ENCODE data around the gene OMP.

Gene OMP

DNA sequence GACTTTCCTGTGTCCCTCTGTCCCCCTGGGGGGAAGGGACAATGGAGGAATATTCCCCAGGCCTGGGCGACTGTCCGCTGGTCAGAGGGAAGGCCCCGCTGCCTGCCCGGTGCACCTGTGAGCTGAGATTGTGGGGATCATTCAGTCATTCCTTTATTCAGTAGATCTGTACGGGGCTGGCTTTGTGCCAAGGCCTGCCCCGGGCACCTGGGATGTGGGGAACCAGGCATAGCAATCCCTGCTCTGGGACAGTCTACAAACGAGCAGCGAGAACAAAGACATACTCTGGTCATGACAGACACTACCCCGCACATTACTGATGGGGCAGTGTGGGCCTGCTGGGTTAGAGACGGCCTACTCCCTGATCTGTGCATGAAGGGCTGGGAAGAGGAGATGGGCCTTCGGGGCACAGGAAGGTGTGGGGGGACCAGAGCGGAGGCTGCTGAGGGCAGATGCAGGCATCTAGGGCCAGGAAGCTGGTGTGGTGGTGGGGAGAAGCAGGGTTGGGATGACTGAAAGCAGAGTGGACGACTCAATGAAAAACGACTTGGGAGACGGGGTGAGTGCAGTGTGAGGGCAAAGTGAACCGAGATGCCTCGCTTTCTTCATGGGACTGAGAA lies 23.6 kb downstream of the OMP start:
- Mint-ChIP-seq H3K4me3 (no peak overlapping the region), H3K27ac (no peak overlapping the region), H3K27me3 (no peaks in the 10 kb centered on the region), H3K36me3 (ENCODE audit: low read depth) (no peaks in the 10 kb centered on the region), H3K4me1 (ENCODE audit: low read depth) (peaks cover 6% of the 10 kb centered on the region), H3K9me3 (no peaks in the 10 kb centered on the region)

DNA sequence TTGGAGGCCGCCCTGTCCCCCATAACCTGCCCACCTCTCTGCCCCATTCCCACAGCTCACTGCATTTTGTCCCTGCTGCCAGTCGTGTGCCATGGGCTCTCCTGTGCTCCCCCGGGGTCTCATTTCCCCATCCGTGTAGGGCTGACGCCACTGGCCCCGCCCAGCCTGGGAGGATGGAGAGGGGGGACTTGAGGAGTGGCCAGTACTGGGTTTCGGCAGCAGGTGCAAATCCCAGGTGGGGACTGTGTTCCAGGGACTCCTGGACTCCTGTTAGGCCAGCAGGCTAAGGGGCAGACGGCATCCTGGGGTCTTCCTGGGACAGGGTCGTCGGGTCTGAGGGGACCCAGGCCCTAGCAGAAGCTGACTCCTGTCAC lies 24.2 kb downstream of the OMP start:
- Mint-ChIP-seq H3K36me3 (ENCODE audit: low read depth) (no peaks in the 10 kb centered on the region), H3K4me1 (ENCODE audit: low read depth) (peaks cover 6% of the 10 kb centered on the region), H3K27me3 (no peaks in the 10 kb centered on the region), H3K9me3 (no peaks in the 10 kb centered on the region), H3K4me3 (no peak overlapping the region), H3K27ac (no peak overlapping the region)

DNA sequence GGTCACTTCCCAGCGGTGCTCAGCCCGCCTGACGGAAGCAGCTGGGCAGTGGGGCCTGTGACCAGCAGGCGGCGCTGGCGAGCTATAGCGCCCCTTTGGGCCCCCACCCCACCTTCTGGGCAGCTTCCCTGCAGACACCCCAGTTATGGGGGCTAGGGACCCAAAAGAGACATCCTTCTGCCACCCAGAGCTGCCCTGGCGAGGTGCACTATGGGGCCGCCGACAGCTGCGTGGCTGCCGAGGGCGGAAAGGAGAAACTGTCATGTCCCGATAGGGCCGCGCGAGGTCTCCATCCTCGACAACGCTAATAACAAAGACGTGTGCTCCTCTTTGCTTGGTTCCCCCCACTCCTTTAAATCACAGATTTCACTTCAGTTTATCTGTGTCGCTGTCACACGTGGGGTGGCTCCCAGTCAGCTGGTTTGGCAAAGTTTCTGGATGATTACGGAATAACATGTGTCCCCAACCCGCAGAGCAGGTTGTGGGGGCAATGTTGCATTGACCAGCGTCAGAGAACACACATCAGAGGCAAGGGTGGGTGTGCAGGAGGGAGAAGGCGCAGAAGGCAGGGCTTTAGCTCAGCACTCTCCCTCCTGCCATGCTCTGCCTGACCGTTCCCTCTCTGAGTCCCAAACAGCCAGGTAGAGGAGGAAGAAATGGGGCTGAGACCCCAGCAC lies 24.7 kb downstream of the OMP start:
- H3K36me3 Mint-ChIP-seq (ENCODE audit: low read depth) = no peaks in the 10 kb centered on the region
- peak overlapping the region; percentile 35 for H3K4me3 Mint-ChIP-seq
- no peaks in the 10 kb centered on the region for H3K9me3 Mint-ChIP-seq
- no peak overlapping the region for H3K27ac Mint-ChIP-seq
- peaks cover 6% of the 10 kb centered on the region for H3K4me1 Mint-ChIP-seq (ENCODE audit: low read depth)
- H3K27me3 Mint-ChIP-seq = no peaks in the 10 kb centered on the region

DNA sequence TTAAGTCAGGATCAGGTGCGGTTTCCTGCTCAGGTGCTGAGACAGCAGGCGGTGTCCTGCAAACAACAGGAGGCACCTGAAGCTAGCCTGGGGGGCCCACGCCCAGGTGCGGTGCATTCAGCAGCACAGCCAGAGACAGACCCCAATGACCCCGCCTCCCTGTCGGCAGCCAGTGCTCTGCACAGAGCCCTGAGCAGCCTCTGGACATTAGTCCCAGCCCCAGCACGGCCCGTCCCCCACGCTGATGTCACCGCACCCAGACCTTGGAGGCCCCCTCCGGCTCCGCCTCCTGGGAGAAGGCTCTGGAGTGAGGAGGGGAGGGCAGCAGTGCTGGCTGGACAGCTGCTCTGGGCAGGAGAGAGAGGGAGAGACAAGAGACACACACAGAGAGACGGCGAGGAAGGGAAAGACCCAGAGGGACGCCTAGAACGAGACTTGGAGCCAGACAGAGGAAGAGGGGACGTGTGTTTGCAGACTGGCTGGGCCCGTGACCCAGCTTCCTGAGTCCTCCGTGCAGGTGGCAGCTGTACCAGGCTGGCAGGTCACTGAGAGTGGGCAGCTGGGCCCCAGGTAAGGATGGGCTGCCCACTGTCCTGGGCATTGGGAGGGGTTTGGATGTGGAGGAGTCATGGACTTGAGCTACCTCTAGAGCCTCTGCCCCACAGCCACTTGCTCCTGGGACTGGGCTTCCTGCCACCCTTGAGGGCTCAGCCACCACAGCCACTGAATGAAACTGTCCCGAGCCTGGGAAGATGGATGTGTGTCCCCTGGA lies 25.5 kb downstream of the OMP start, which contains the start of gene MYO7A:
Gene MYO7A (plus strand): TSS at position 327 of the 772 bp plus-strand sequence. CDS start 2,389 bp downstream, outside the sequence.
- peak within 1 kb of the TSS; percentile 35 for H3K4me3 Mint-ChIP-seq
- H3K27me3 Mint-ChIP-seq = no peaks in the 10 kb centered on the region
- no peak within 1 kb of the TSS for H3K27ac Mint-ChIP-seq
- peaks cover 6% of the 10 kb centered on the region for H3K4me1 Mint-ChIP-seq (ENCODE audit: low read depth)
- no peaks in the 10 kb centered on the region for H3K36me3 Mint-ChIP-seq (ENCODE audit: low read depth)
- no peaks in the 10 kb centered on the region for H3K9me3 Mint-ChIP-seq

DNA sequence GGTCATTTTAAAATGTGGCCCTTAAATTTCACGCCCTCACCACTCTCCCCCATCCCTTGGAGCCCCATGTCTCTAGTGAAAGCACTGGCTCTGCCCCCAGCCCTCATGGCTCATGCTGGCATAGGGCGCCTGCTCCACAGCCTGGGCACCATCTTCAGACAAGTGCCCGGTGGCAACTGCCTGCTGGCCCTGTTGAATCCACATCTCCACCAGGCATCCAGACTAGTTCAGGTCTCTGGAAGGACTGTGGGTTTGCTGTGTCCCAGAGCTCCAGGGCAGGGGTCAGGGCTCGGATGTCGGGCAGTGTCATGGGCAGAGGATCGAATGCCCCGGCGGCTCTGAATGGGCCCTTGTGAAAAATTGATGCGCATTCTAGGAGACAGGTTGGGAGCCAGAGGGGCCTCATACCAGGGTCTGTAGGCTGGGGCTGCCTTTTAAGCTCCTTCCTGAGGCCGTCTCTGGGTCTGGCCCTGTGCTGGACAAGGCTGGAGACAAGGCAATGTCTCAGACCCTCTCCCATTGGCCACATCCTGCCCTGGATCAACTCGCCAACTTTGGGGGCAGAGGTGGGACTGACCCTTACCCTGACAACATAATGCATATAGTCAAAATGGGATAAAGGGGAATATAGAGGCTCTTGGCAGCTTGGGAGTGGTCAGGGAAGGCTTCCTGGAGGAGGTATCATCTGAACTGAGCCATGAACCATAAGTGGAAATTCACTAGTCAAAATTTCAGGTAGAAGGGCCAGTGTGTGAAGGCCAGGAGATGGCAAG lies 26.6 kb downstream of the OMP start:
- no peaks in the 10 kb centered on the region for H3K27me3 Mint-ChIP-seq
- no peak overlapping the region for H3K4me3 Mint-ChIP-seq
- no peaks in the 10 kb centered on the region for H3K36me3 Mint-ChIP-seq (ENCODE audit: low read depth)
- no peaks in the 10 kb centered on the region for H3K9me3 Mint-ChIP-seq
- H3K27ac Mint-ChIP-seq = no peak overlapping the region
- peaks cover 6% of the 10 kb centered on the region for H3K4me1 Mint-ChIP-seq (ENCODE audit: low read depth)

DNA sequence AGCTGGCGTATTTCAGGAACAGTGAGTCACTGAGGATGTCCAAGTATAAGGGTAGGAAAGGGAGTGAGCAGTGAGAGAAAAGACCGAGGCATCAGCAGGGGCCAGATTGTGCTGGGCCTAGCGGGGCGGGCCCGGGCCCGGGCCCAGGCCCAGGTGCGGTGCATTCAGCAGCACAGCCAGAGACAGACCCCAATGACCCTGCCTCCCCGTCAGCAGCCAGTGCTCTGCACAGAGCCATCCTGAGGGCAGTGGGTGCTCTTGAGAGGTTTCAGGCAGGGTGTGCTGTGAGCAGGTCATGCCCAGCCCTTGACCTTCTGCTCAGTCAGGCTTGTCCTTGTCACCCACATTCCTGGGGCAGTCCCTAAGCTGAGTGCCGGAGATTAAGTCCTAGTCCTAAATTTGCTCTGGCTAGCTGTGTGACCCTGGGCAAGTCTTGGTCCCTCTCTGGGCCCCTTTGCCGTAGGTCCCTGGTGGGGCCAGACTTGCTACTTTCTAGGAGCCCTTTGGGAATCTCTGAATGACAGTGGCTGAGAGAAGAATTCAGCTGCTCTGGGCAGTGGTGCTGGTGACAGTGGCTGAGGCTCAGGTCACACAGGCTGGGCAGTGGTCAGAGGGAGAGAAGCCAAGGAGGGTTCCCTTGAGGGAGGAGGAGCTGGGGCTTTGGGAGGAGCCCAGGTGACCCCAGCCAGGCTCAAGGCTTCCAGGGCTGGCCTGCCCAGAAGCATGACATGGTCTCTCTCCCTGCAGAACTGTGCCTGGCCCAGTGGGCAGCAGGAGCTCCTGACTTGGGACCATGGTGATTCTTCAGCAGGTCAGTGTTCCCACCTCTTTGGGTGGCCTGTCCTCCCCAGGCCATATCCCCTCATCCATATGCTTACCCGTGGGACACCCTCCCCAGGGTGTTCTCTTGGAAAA lies 27.5 kb downstream of the OMP start:
- Mint-ChIP-seq H3K9me3 (no peaks in the 10 kb centered on the region), H3K27ac (no peak overlapping the region), H3K27me3 (no peaks in the 10 kb centered on the region), H3K4me3 (no peak overlapping the region), H3K36me3 (ENCODE audit: low read depth) (no peaks in the 10 kb centered on the region), H3K4me1 (ENCODE audit: low read depth) (peaks cover 6% of the 10 kb centered on the region)

DNA sequence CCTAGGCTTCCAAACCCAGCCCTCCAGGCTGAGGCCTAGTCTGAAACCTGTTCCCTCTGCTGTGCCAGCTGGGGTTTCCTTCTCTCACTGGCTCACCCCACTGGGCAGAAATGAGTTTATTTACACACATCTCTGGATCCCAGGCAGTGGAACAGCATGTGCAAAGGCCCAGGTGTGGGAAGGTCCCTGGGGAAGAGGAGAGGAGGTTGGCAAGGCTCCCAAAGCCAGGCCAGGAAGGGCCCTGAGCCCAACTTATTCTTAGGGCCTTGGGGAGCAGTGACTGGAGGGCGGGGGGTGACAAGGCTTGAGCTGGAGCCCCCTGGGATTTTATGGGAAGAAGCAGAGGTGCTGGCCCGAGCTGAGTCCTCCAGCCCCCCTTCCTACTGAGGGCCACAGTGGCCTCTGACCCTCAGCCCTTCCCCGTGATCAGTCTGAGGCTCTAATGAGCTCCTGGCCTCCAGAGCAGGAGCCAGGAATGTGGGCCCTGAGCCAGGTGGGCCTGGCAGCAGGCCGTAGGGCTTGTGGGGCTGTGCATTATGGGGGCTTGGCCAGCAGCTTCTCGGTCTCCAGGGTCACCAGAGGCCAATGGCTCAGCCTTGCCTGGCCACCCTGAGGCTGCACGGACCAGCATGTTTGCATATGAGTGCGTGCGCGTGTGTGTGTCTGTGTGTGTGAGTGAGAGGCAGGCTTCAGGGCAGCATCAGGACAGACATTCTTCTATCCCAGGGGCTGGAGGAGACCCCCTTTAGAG lies 28.3 kb downstream of the OMP start:
- H3K27ac Mint-ChIP-seq = no peak overlapping the region
- no peak overlapping the region for H3K4me3 Mint-ChIP-seq
- no peaks in the 10 kb centered on the region for H3K36me3 Mint-ChIP-seq (ENCODE audit: low read depth)
- H3K9me3 Mint-ChIP-seq = no peaks in the 10 kb centered on the region
- H3K27me3 Mint-ChIP-seq = peaks cover 3% of the 10 kb centered on the region
- peaks cover 11% of the 10 kb centered on the region for H3K4me1 Mint-ChIP-seq (ENCODE audit: low read depth)

DNA sequence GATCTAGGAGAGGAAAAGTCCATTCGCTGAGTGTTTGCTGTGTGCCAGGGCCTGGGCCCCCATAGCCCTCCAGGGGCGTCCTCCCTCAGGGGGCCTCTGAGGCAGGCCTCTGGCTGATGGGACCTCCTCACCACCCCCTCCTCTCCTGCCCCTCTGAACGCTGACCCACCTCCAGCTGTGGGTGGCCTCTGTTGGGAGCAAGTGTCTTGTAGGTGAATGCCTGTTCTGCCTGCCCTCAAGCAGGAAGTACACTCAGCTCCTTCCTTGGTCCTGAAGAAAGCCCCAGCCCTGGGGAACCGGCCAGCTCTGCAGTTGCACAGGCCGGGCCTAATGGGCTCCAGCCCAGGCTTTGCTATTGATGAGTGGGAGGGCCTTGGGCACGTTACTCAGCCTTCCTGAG lies 28.9 kb downstream of the OMP start:
- Mint-ChIP-seq H3K27me3 (peaks cover 10% of the 10 kb centered on the region), H3K27ac (no peak overlapping the region), H3K4me3 (no peak overlapping the region), H3K4me1 (ENCODE audit: low read depth) (peaks cover 18% of the 10 kb centered on the region), H3K9me3 (no peaks in the 10 kb centered on the region), H3K36me3 (ENCODE audit: low read depth) (no peaks in the 10 kb centered on the region)

DNA sequence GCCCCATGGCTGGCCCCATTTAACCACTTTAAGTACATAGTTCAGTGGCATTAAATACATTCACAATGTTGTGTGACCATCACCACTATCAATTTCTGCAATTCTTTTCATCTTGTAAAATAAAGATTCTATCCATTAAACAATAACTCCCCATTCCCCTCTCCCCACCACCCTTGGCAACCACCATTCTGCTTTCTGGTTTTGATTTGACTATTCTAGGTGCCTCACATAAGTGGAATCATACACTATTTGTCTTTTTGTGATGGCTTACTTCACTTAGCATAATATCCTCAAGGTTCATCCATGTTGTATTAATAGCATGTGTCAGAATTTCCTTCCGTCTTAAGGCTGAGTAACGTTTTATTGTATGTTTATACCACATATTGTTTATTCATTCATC lies 32.4 kb downstream of the OMP start:
- Mint-ChIP-seq H3K36me3 (ENCODE audit: low read depth) (no peaks in the 10 kb centered on the region), H3K27me3 (peaks cover 35% of the 10 kb centered on the region), H3K4me1 (ENCODE audit: low read depth) (peaks cover 11% of the 10 kb centered on the region), H3K9me3 (no peaks in the 10 kb centered on the region), H3K27ac (no peak overlapping the region), H3K4me3 (no peak overlapping the region)

DNA sequence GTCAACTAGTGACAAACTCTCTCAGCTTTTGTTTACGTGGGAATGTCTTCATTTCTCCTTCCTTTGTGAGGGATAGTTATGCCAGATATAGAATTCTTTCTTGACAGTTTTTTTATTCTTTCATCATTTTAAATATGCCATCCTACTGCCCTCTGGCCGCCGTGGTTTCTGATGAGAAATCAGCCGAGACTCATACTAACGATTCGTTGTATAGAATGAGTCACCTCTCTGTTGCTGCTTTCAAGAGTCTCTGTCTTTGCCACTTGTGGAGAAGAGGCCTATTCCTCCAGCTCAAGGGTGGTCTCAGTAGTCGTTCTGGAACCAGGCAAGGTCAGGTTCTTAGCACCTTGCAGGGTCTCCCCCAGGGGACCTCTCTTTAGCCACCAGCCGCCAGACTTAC lies 33.4 kb downstream of the OMP start:
- no peak overlapping the region for H3K4me3 Mint-ChIP-seq
- H3K27me3 Mint-ChIP-seq = peaks cover 35% of the 10 kb centered on the region

DNA sequence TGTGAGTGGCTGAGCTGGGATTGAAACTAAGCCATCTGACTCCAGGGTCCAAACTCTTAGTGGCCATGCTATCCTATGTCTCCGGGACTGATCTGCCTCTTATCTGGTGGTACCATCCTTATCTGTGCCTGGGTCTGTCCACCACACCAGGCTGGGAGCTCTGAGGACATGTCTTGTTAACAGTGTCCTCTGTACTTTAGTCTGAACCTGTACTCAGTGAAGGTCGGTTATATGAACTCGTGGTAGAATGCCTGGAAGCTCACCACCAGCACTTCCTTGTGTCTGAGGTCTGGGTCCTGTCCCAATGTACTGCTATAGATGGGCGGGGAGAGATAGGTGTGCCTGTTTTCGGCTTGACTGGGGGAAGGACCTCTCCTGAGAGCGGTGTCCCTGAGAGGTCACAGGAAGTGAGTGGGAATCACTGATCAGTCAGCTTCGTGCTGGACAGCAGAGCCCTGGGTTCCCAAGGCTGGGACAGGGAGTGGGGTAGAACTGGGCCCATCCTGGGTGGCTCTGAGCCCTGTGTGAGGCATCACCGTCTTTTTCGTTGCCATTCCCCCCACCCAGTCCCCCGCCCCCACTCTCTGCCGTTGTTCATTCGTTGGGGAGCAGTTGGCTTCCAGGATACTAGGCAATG lies 34.3 kb downstream of the OMP start:
- no peaks in the 10 kb centered on the region for H3K9me3 Mint-ChIP-seq
- H3K27me3 Mint-ChIP-seq = peaks cover 35% of the 10 kb centered on the region
- peaks cover 16% of the 10 kb centered on the region for H3K4me1 Mint-ChIP-seq (ENCODE audit: low read depth)
- no peaks in the 10 kb centered on the region for H3K36me3 Mint-ChIP-seq (ENCODE audit: low read depth)
- H3K4me3 Mint-ChIP-seq = no peak overlapping the region
- no peak overlapping the region for H3K27ac Mint-ChIP-seq

More for the DNA sequence above, 33.4 kb downstream of the OMP start:
- Mint-ChIP-seq H3K36me3 (ENCODE audit: low read depth) (no peaks in the 10 kb centered on the region), H3K4me1 (ENCODE audit: low read depth) (peaks cover 11% of the 10 kb centered on the region), H3K27ac (no peak overlapping the region), H3K9me3 (no peaks in the 10 kb centered on the region)

DNA sequence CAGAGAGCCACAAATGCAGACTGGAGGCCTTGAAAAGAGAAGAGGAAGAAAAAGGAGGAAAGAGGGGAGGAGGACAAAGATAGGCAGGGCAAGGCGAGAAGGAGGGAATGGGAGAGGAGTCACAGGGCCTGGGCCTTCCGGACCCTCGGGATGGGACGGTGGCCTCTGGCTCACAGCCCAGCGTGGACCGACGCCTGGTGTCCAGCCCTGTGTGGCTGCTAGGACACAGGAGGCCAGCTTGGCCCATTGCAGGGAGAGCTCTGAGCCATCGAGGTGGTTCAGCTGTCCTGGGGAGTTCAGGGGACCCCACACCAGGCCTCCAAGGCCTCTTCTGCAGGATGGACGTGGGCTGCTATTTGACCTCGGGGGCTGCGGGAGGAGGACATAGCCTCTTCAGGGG lies 34.8 kb downstream of the OMP start:
- Mint-ChIP-seq H3K27me3 (peaks cover 35% of the 10 kb centered on the region), H3K9me3 (no peaks in the 10 kb centered on the region), H3K27ac (no peak overlapping the region), H3K4me3 (no peak overlapping the region), H3K4me1 (ENCODE audit: low read depth) (peaks cover 21% of the 10 kb centered on the region), H3K36me3 (ENCODE audit: low read depth) (no peaks in the 10 kb centered on the region)

DNA sequence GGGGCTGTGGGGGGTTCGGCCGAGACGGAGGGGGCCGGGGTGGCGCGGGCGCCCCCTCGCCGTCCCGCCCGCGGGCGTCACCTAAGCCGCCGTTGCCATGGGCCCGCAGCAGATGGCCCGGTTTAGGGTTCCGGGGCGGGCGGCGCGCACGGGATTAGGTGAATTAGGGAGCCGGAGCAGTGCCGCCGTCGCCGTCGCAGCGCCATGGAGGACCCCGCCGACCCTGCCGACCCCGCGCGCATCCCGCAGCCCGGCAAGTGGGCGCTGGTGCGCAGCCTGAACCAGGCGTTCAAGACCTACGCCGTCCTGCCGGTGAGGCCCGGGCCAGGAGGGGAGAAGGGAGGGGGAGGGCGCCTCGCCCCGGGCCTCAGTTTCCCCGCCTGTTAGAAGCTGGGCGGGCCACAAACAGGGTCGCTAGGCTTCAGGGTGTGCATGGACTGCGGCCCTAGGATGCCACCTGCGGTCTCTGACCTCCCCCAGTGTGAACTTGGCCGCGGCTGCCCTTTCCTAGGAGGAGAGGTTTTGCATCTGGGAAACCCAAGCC lies 35.5 kb downstream of the OMP start:
- peaks cover 35% of the 10 kb centered on the region for H3K27me3 Mint-ChIP-seq
- no peaks in the 10 kb centered on the region for H3K9me3 Mint-ChIP-seq
- peaks cover 27% of the 10 kb centered on the region for H3K4me1 Mint-ChIP-seq (ENCODE audit: low read depth)
- H3K4me3 Mint-ChIP-seq = no peak overlapping the region
- no peak overlapping the region for H3K27ac Mint-ChIP-seq
- no peaks in the 10 kb centered on the region for H3K36me3 Mint-ChIP-seq (ENCODE audit: low read depth)
